HUES6 (cell line): ENCODE data around the gene CLRN3.

ENCODE experiments used
- H3K27ac ChIP-seq: 2 replicates; pipeline ENCODE4 v1.7.0; 2013; ENCODE audit warnings: low read depth, mild to moderate bottlenecking, low read length, inconsistent platforms
- H3K27me3 ChIP-seq: 2 replicates; pipeline ENCODE4 v1.6.1; 2013; ENCODE audit warnings: low read length; ENCODE audit not compliant: control insufficient read depth, insufficient read depth
- H3K36me3 ChIP-seq: 2 replicates; pipeline ENCODE4 v1.6.1; 2013; ENCODE audit warnings: low read length; ENCODE audit not compliant: control insufficient read depth, insufficient read depth
- H3K4me1 ChIP-seq: 2 replicates; pipeline ENCODE4 v1.6.1; 2013; ENCODE audit warnings: low read length; ENCODE audit not compliant: control insufficient read depth, insufficient read depth
- H3K4me3 ChIP-seq: 2 replicates; pipeline ENCODE4 v1.5.1; 2013; ENCODE audit warnings: low read depth, low read length
- H3K9ac ChIP-seq: one replicate; pipeline ENCODE4 v1.6.1; 2013; ENCODE audit warnings: mild to moderate bottlenecking, low read length
- H3K9me3 ChIP-seq: 2 replicates; pipeline ENCODE4 v1.6.1; 2013; ENCODE audit warnings: low read depth, low read length; ENCODE audit not compliant: control insufficient read depth, insufficient read depth

CLRN3 gene, protein sequence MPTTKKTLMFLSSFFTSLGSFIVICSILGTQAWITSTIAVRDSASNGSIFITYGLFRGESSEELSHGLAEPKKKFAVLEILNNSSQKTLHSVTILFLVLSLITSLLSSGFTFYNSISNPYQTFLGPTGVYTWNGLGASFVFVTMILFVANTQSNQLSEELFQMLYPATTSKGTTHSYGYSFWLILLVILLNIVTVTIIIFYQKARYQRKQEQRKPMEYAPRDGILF

DNA sequence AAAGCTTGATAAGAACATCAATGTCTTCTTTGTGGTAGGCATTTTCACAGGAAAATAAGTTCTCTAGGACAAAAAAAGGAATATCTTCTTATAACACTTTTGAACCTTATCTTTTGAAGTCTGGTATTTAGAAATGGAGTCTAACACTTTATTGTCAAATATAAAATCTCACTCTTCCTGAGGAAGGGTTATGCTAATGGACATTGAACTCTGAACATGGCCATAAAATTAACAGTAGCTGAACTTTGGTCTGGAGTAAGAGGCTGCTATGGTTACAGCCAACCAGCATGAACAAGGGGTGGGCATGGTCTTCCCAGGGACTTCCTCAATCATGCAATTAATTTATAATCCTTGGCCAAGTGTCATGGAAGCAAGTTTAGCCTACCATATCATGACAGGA, at the start of gene CLRN3:
Gene CLRN3 (minus strand): TSS at position 199 of the 400 bp plus-strand sequence. CDS start 157 bp downstream, at position 42.
- Histone ChIP-seq H3K9me3 (no peaks in the 10 kb centered on the region), H3K27me3 (no peaks in the 10 kb centered on the region), H3K4me1 (no peaks in the 10 kb centered on the region), H3K36me3 (no peaks in the 10 kb centered on the region), H3K4me3 (no peak within 1 kb of the TSS), H3K27ac (no peak within 1 kb of the TSS), H3K9ac (no peak within 1 kb of the TSS)

DNA sequence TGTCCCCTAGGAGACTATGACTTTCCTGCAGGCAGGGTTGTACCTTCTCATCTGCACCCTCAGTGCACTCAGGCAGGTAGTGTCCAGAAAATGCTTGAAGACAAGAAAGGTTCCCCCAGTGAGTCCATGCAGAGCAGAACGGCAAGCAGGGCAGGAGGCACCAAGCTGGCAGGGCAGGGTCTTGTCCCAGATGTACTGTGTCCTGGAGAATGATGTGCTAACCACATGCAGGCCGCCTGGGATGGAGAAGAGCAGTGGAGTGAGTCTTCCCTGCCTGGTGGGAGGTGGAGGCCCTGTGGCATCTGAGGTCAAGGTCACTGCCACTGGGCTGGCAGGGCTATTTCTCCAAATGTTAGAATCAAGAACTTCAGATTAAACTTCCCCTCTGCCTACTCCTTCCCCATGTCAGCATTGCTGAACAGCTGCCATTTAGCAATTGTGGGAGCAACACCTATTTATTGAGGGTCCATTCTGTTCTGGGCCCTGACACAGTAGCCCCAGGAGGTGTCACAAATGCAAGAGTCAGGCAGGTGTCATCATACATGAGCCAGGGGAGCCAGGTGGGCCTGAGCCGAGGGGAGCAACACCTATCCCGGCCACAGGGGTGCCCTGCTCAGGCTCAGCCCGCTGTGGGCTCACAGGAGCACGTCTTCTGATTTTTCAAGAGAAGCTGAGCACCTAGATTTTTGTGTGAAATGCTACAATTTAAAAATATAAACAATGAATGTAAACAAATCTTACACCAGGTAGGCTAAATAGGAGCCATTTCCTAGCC, 48.3 kb upstream of the CLRN3 start:
- peaks cover 6% of the 10 kb centered on the region; the same call in 1 of the 2 replicates for H3K4me1 ChIP-seq
- no peak overlapping the region for H3K9ac ChIP-seq
- no peaks in the 10 kb centered on the region for H3K36me3 ChIP-seq
- H3K27ac ChIP-seq: no peak overlapping the region
- no peaks in the 10 kb centered on the region for H3K27me3 ChIP-seq
- no peaks in the 10 kb centered on the region for H3K9me3 ChIP-seq
- no peak overlapping the region for H3K4me3 ChIP-seq

DNA sequence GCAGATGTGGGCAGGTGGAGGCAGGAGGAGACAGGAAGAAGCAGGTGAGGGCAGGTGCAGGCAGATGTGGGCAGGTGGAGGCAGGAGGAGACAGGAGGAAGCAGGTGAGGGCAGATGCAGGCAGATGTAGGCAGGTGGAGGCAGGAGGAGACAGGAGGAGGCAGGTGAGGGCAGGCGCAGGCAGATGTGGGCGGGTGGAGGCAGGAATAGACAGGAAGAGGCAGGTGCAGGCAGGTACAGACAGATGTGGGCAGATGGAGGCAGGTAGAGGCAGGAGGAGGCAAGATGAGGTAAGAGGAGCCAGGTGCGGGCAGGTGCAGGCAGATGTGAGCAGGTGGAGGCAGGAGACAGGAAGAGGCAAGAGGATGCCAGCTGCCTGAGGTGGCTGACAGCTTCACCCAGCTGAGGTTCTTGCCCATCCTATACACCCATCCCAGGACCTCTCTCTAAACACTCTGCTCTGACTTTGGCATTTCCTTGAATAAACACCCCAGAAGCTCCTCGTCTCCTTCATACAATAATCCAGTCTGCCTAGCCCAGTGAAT, 47.1 kb upstream of the CLRN3 start:
- H3K27ac ChIP-seq: no peak overlapping the region
- H3K9me3 ChIP-seq: no peaks in the 10 kb centered on the region
- H3K36me3 ChIP-seq: no peaks in the 10 kb centered on the region
- H3K4me1 ChIP-seq: peaks cover 6% of the 10 kb centered on the region; the same call in 1 of the 2 replicates
- H3K27me3 ChIP-seq: no peaks in the 10 kb centered on the region
- no peak overlapping the region for H3K9ac ChIP-seq
- no peak overlapping the region for H3K4me3 ChIP-seq

DNA sequence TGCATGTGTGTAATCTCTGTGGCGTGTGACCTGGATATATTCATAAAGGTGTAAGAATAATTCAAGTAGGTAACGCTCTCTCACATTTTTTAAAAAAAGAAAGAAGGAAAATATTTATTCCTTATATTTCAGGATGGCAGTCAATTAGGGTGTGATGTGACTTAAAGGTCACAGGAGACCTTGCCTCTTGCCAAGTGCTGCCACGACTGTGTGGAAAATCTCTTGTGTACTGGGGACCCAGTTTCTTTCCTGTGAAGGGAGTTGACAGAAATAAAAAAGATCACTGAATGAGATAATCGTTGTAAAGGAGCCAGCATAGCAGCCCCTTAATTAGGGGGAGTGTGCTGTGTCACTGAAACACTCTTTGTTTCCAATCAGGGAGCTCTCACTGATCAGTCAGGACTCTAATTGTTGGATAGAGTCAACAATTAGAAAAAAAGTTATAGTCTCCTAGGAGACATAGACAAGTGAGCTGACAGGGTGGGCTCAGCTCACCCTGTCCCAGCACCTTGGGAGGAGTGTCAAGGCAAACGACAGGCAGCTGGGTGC, 45.2 kb upstream of the CLRN3 start:
- peaks cover 6% of the 10 kb centered on the region; the same call in 1 of the 2 replicates for H3K4me1 ChIP-seq

DNA sequence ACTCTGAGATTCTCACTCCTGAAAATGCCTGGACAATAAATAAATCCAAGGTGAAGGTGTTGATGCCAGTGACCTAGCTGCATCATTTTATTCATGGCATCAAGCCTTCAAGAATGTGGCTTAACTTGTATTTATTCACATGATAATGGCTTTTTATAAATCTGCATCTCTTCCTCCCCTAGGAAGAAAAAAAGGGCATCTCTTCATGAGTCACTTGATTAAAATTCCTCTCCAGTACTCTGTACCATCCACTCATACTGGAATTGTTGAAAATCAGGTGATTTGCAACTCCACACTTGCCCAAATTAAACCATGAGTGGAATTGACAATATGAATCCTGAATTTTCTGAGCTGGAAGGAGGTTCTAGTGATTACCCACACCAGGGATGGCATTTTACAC, 44.3 kb upstream of the CLRN3 start:
- no peak overlapping the region for H3K9ac ChIP-seq
- peaks cover 6% of the 10 kb centered on the region; the same call in 1 of the 2 replicates for H3K4me1 ChIP-seq
- H3K27ac ChIP-seq: no peak overlapping the region
- H3K36me3 ChIP-seq: no peaks in the 10 kb centered on the region
- H3K4me3 ChIP-seq: no peak overlapping the region
- H3K9me3 ChIP-seq: no peaks in the 10 kb centered on the region
- no peaks in the 10 kb centered on the region for H3K27me3 ChIP-seq

More for the DNA sequence above, 45.2 kb upstream of the CLRN3 start:
- Histone ChIP-seq H3K36me3 (no peaks in the 10 kb centered on the region), H3K9me3 (no peaks in the 10 kb centered on the region), H3K27ac (no peak overlapping the region), H3K9ac (no peak overlapping the region), H3K27me3 (no peaks in the 10 kb centered on the region), H3K4me3 (no peak overlapping the region)

DNA sequence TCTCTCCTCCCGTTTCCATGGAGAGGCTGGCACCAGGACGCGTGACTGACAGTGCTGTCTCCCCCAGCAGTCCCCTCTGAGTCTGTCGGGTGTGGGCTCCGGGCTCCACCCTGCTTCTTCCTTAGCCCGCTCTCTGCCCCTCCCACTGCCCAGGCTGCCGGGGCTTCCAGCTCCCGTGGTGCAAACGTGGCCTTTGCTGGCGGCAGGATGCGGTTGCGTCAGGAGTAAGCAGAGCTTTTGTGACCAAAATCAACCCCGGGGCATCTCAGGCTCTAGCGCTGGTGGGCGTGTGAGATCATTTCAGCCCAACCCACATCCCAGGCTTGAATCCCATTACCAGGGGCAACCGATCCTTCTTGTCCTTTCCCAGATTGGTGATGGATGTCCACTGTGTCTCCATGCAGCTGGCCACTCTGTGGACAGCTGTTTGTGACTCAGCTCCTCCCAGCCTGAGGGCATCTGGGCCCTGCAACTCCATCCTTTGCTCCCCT, 42.4 kb upstream of the CLRN3 start:
- H3K4me1 ChIP-seq: peaks cover 6% of the 10 kb centered on the region; the same call in 1 of the 2 replicates
- no peak overlapping the region for H3K9ac ChIP-seq
- H3K4me3 ChIP-seq: no peak overlapping the region
- no peak overlapping the region for H3K27ac ChIP-seq
- no peaks in the 10 kb centered on the region for H3K9me3 ChIP-seq
- H3K36me3 ChIP-seq: no peaks in the 10 kb centered on the region
- no peaks in the 10 kb centered on the region for H3K27me3 ChIP-seq

DNA sequence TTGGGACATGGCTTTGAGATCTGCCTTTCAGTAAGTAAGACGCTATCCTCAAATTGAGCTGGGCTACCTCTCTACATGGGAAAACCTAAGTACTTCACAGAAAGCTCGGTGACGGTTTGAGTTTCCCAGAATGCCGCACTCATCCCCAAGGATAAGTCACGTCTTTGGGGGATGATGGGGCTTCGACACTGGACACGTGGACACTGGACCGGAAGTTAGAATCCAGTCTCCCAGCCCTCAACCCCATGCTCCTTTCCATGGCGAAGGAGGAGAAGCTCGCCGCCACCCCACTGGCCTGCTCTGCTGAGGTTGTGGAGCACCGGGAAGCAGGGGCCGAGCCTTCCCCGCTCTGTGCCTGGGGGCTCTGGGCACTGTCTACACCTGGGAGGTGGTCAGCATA, 41.6 kb upstream of the CLRN3 start:
- no peaks in the 10 kb centered on the region for H3K27me3 ChIP-seq
- peaks cover 6% of the 10 kb centered on the region; the same call in 1 of the 2 replicates for H3K4me1 ChIP-seq
- H3K27ac ChIP-seq: no peak overlapping the region

DNA sequence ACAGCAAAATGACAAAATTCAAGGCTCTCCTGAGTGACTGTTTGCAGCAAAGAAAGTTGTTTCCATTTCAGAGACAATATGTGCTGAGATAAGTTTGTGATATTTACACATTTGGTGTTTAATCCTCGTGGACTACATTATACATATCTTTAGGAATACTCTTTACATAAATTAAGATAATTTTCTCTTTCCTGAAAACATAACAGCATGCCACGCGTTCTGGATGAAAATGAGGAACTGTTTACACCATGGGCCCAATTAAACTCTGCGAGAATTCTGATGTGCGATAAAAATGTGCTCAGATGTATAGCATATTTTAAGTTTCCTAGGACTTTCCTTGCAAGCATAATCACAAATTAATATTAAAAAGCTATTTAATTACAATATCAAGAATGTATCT, 40.5 kb upstream of the CLRN3 start:
- Histone ChIP-seq H3K9me3 (no peaks in the 10 kb centered on the region), H3K4me1 (peaks cover 6% of the 10 kb centered on the region; the same call in 1 of the 2 replicates), H3K4me3 (no peak overlapping the region), H3K36me3 (no peaks in the 10 kb centered on the region), H3K9ac (no peak overlapping the region), H3K27ac (no peak overlapping the region), H3K27me3 (no peaks in the 10 kb centered on the region)

More for the DNA sequence above, 41.6 kb upstream of the CLRN3 start:
- Histone ChIP-seq H3K9me3 (no peaks in the 10 kb centered on the region), H3K36me3 (no peaks in the 10 kb centered on the region), H3K4me3 (no peak overlapping the region), H3K9ac (no peak overlapping the region)

DNA sequence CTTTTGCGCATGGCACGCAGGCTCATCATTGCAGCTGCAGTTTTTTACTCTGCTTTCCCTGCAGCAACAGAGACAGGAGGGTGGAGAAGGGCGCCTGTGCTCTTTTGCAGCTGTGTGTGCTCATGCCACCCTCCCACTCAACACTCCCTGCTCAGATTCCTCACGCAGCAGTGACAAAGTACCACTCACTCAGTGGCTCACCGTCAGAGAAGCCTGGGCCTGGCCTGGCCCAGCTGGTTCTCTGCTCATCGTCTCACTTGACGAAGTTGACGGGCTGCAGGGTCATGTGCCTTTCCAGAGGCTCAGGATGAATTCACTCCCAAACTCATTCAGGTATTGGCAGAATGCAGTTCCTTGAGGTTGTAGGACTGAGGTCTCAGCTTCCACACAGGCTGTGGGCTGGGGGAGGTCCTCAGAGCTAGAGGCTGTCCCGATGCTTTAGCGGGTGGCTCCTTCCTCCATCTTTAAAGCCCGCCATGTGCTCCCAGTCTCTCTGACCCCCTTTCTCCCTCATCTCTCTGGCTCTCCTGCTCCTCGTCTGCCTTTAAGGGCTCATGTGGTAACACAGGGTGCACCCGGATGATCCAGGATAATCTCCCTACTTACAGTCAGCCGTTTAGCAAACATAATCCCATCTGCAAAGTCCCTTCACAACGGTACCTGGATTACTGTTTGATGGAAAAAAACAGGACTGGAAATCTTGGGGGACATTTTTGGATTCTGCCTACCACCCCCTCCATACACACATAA, 40.0 kb upstream of the CLRN3 start:
- Histone ChIP-seq H3K4me3 (no peak overlapping the region), H3K36me3 (no peaks in the 10 kb centered on the region), H3K9ac (no peak overlapping the region), H3K27ac (no peak overlapping the region), H3K4me1 (peaks cover 6% of the 10 kb centered on the region; the same call in 1 of the 2 replicates), H3K27me3 (no peaks in the 10 kb centered on the region), H3K9me3 (no peaks in the 10 kb centered on the region)

DNA sequence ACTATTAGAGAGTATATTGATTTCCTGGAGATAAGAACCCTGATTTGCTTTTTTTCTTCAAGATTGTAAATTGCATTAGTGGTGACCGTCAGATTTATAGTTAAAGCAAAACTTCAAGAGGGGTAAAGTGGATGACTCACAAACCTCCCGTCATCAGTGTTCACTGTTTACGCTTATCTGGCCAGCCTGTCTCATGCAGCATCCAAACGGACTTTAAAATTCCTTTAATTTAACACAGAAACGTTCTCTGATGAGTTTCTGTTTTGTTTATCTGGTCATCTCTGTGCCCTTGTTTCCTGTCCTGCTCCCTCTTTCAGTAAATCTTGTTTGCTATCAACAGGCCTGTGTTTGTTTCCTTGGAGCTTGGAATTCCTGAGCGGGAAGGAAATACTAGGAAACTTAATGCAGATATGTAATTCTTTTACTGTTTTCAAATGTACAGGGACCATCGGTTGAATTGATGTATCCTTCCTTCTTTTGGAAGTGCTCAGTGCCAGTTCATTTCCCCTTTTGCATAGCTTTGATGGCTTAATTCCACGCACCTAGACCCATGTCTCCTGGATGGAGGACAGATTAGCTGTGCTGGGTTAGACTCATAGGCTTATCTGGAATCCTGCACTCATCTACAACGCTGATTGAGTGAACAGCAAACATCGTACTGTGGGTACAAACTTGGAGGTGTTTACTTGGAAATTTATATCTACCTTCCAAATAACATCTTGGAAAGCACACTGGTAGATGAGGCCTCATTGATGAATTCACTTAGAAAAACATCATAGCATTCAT, 35.5 kb upstream of the CLRN3 start:
- Histone ChIP-seq H3K27ac (no peak overlapping the region), H3K27me3 (no peaks in the 10 kb centered on the region), H3K9ac (no peak overlapping the region), H3K4me3 (no peak overlapping the region), H3K9me3 (no peaks in the 10 kb centered on the region), H3K4me1 (no peaks in the 10 kb centered on the region), H3K36me3 (no peaks in the 10 kb centered on the region)
